HG03103 (cell line): ENCODE measurements around the gene LYPD5.
"Not testable (repeated sequence)": the region's sequence is repeated elsewhere in the genome, so short reads cannot be mapped to it uniquely, and the experiment has no call there.

Experiments used
- ATAC-seq: cut with Tn5 transposase; IDR thresholded peaks from one replicate; pipeline ENCODE4 v1.9.1; 2021; ENCODE audit warnings: low read depth; ENCODE audit not compliant: unreplicated experiment

LYPD5 gene

GRCh38 chr19:43806848-43807247 is 4.6 kb upstream of the LYPD5 start:
- no peak for ATAC-seq

- ATAC-seq = not testable (repeated sequence)
These were observed 4.2 kb upstream of the LYPD5 start for GRCh38 chr19:43806401-43806800.

GRCh38 chr19:43804432-43804831 is 2.2 kb upstream of the LYPD5 start:
- ATAC-seq = no peak

- ATAC-seq = no peak
These were observed 2.6 kb downstream of the LYPD5 start for GRCh38 chr19:43799502-43800142.

- no peak for ATAC-seq
These were observed 3.5 kb downstream of the LYPD5 start for GRCh38 chr19:43798546-43799409.

GRCh38 chr19:43798026-43798545 is 4.2 kb downstream of the LYPD5 start:
- ATAC-seq = no peak

GRCh38 chr19:43797556-43797955 is 4.7 kb downstream of the LYPD5 start:
- ATAC-seq = no peak

GRCh38 chr19:43797118-43797517 is 5.1 kb downstream of the LYPD5 start:
- no peak for ATAC-seq

- no peak for ATAC-seq
These were observed 11.7 kb downstream of the LYPD5 start for GRCh38 chr19:43790587-43790986.

GRCh38 chr19:43789029-43789428 is 13.2 kb downstream of the LYPD5 start:
- ATAC-seq = no peak

GRCh38 chr19:43786665-43787064 is 15.6 kb downstream of the LYPD5 start:
- no peak for ATAC-seq

GRCh38 chr19:43784981-43785808 is 17.1 kb downstream of the LYPD5 start:
- no peak for ATAC-seq

- no peak for ATAC-seq
These were observed 17.8 kb downstream of the LYPD5 start for GRCh38 chr19:43784241-43784980.

GRCh38 chr19:43783636-43784035 is 18.6 kb downstream of the LYPD5 start:
- ATAC-seq = no peak

- no peak for ATAC-seq
These were observed 19.5 kb downstream of the LYPD5 start for GRCh38 chr19:43782689-43783231.

GRCh38 chr19:43782311-43782660 is 20.0 kb downstream of the LYPD5 start:
- ATAC-seq = no peak

GRCh38 chr19:43781630-43782310 is 20.5 kb downstream of the LYPD5 start:
- ATAC-seq = no peak

- ATAC-seq = peak; percentile 41
These were observed 21.3 kb downstream of the LYPD5 start, which contains the start of gene KCNN4 for GRCh38 chr19:43780706-43781525. Gene KCNN4, minus strand, starts transcription at chr19:43780973. Its CDS starts 112 bp downstream, at chr19:43780861.
